Suprapubic skin (tissue), 4 donors: ENCODE data around the gene KCNJ9. TPM values are rescaled to one million over a fixed set of nuclear protein-coding genes. Genes with fewer than 3 reads are reported as not detected.
A peak's percentile ranks its signal among the peaks of the same experiment; 100 is the strongest.
"Not testable (repeated sequence)": the region's sequence is repeated elsewhere in the genome, so short reads cannot be mapped to it uniquely, and the experiment has no call there.

Source experiments
- DNase-seq, 2 donors: peaks; one replicate each; pipeline ENCODE4 v3.0.0-alpha.2; 2019; ENCODE audit warnings: low spot score in 2 of 2
- H3K27ac ChIP-seq: fragments of 200-600 bp; sonication (generic); one replicate; pipeline ENCODE4 v1.5.1; 2019
- H3K27me3 ChIP-seq: fragments of 200-600 bp; sonication (generic); one replicate; pipeline ENCODE4 v1.5.1; 2019
- H3K36me3 ChIP-seq: fragments of 200-600 bp; sonication (generic); one replicate; pipeline ENCODE4 v1.5.1; 2019
- H3K4me1 ChIP-seq: fragments of 200-600 bp; sonication (generic); one replicate; pipeline ENCODE4 v1.5.1; 2019
- H3K4me3 ChIP-seq: fragments of 200-600 bp; sonication (generic); one replicate; pipeline ENCODE4 v1.5.1; 2019; ENCODE audit warnings: mild to moderate bottlenecking
- H3K9me3 ChIP-seq: fragments of 200-600 bp; sonication (generic); one replicate; pipeline ENCODE4 v1.5.1; 2019
- CTCF ChIP-seq, 2 donors: fragments of 200-600 bp in 1 of 2; fragments of 450-650 bp in 1 of 2; sonication (generic) in 1 of 2; IDR thresholded peaks; one replicate each; pipeline ENCODE4 v1.5.1; 2016 to 2019; ENCODE audit warnings: antibody characterized with exemption in 2 of 2, mild to moderate bottlenecking in 1 of 2, moderate library complexity in 1 of 2
- EP300 ChIP-seq: sonication (generic); formaldehyde crosslinking; IDR thresholded peaks from one replicate; pipeline ENCODE4 v1.6.1; 2017; ENCODE audit warnings: antibody characterized with exemption
- POLR2A ChIP-seq, 2 donors: fragments of 450-650 bp; IDR thresholded peaks; one replicate each; pipeline ENCODE4 v1.6.1; 2017; ENCODE audit warnings: antibody characterized with exemption in 2 of 2, mild to moderate bottlenecking in 2 of 2, moderate library complexity in 2 of 2
- POLR2AphosphoS5 ChIP-seq, 3 donors: sonication (generic); formaldehyde crosslinking; IDR thresholded peaks; one replicate each; pipeline ENCODE4 v1.6.1; 2017; ENCODE audit warnings: antibody characterized with exemption in 3 of 3
- WGBS: methylation state at CpG from one replicate; pipeline ENCODE4 v1.1.5; 2018; 5-methylcytosine and 5-hydroxymethylcytosine counted together
- total RNA-seq, 4 donors: library from RNA; depleted of rRNA; stranded (reverse); fragments of >200 nt; gene quantifications; one replicate each; pipeline ENCODE4 v1.1.0, GENCODE V29; 2016

KCNJ9 gene
- total RNA-seq, 4 donors from 2014 or later, result 0.13 TPM; not detected in 3

DNA sequence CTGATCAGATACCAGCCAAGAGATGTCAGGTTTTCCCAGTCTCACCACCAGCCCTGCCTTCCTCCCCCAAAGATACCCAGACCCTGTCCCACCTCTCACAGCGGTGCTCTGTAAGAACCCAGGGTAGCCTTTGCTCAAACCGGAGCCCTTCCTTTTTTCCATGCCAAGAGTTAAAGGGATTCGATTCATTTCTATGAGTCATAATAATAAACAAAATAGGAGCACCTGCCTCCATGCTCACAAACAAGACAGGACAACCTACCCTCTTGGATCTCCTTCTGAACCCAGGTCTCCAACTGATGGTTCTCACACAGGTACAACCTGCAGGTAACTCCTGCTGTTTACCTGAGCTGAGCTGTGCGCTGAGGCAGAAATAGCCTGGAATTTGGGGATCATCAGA, 28.3 kb downstream of the KCNJ9 start:
- H3K27ac ChIP-seq, result no peak overlapping the region
- H3K36me3 ChIP-seq, result no peaks in the 10 kb centered on the region
- H3K4me3 ChIP-seq, result no peak overlapping the region
- TF ChIP-seq CTCF (IDR thresholded peaks at IDR 0.05) (no peak), EP300 (no peak), POLR2A (IDR thresholded peaks at IDR 0.05) (no peak), POLR2AphosphoS5 (IDR thresholded peaks at IDR 0.05) (no peak)
- no peak for DNase-seq
- no peaks in the 10 kb centered on the region for H3K27me3 ChIP-seq
- no peaks in the 10 kb centered on the region for H3K9me3 ChIP-seq
- WGBS, result 43% methylated on average over 4 of the region's 4 CpGs
- peaks cover 4% of the 10 kb centered on the region for H3K4me1 ChIP-seq

GRCh38 chr1:160111462-160111861, 30.1 kb downstream of the KCNJ9 start:
- 88% methylated on average over 10 of the region's 10 CpGs for WGBS
- DNase-seq, result not testable (repeated sequence)

DNA sequence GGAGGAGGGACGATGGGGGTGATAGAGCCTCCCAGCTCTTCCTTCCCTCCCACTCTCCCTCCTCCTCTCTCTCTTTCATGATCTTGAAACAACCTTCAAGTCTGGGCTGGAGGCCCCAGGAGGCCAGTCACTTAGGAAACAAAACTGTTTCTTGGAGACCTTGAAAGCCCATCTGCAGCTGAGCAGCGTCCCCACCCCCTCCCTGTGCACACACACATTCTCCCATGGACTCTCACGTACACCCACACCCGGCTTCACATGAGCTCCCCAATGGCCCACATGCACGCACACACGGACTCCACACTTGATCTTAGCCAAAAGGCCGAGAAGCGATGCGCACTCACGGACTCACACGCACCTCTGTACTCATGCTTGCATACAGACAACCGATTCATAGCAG, 31.0 kb downstream of the KCNJ9 start:
- no peaks in the 10 kb centered on the region for H3K9me3 ChIP-seq
- no peaks in the 10 kb centered on the region for H3K36me3 ChIP-seq
- no peak overlapping the region for H3K4me3 ChIP-seq
- H3K27me3 ChIP-seq, result peaks cover 11% of the 10 kb centered on the region
- no peak for TF ChIP-seq EP300
- no peak for TF ChIP-seq POLR2A (IDR thresholded peaks at IDR 0.05)
- no peak for TF ChIP-seq POLR2AphosphoS5 (IDR thresholded peaks at IDR 0.05)
- no peak for TF ChIP-seq CTCF (IDR thresholded peaks at IDR 0.05)
- peaks cover 10% of the 10 kb centered on the region for H3K4me1 ChIP-seq
- WGBS, result 81% methylated on average over 12 of the region's 12 CpGs
- no peak overlapping the region for H3K27ac ChIP-seq
- DNase-seq, result no peak

More at GRCh38 chr1:160111462-160111861, 30.1 kb downstream of the KCNJ9 start:
- peaks cover 11% of the 10 kb centered on the region for H3K27me3 ChIP-seq
- not testable (repeated sequence) for H3K4me3 ChIP-seq, H3K36me3 ChIP-seq, H3K27ac ChIP-seq, H3K4me1 ChIP-seq, H3K9me3 ChIP-seq

- no peaks in the 10 kb centered on the region for H3K36me3 ChIP-seq
- TF ChIP-seq POLR2AphosphoS5 (IDR thresholded peaks at IDR 0.05), result no peak
- H3K9me3 ChIP-seq, result no peaks in the 10 kb centered on the region
- no peak overlapping the region for H3K27ac ChIP-seq
- H3K4me3 ChIP-seq, result no peak overlapping the region
- peaks cover 18% of the 10 kb centered on the region for H3K27me3 ChIP-seq
- peaks cover 21% of the 10 kb centered on the region for H3K4me1 ChIP-seq
- no peak for DNase-seq
- whole genome bisulfite sequencing, result 69% methylated on average over 8 of the region's 8 CpGs
Observed at GRCh38 chr1:160113407-160113806, 32.1 kb downstream of the KCNJ9 start.

DNA sequence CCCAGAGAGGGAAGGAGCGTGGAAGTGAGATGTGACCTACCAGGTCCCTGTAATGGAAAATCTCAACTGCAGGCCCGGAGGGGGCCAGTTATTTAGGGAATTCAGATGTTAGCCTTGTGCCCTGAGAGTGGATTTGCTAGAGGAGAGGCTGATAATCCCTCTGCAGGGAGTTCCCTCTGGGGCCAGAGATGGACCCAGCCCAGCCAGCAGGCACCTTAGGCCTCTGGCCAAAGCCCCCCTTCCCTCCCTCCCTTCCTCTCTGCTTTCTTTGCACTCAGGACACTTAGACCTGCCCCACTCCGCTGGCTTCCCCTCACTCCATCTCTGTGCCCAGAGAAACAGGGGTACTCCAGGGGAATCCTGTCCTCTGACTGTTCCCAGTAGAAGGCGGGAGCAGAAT, 32.7 kb downstream of the KCNJ9 start:
- Histone ChIP-seq H3K9me3 (no peaks in the 10 kb centered on the region), H3K27ac (no peak overlapping the region), H3K27me3 (peaks cover 18% of the 10 kb centered on the region), H3K4me1 (peaks cover 24% of the 10 kb centered on the region), H3K4me3 (no peak overlapping the region), H3K36me3 (no peaks in the 10 kb centered on the region)
- TF ChIP-seq EP300 (no peak), POLR2A (IDR thresholded peaks at IDR 0.05) (no peak), POLR2AphosphoS5 (IDR thresholded peaks at IDR 0.05) (no peak), CTCF (IDR thresholded peaks at IDR 0.05) (no peak)
- DNase-seq, result no peak
- WGBS, result 91% methylated on average over 3 of the region's 4 CpGs

GRCh38 chr1:160115545-160116282, 34.4 kb downstream of the KCNJ9 start, which contains the start of gene ATP1A2:
TSS of gene ATP1A2 (plus strand) at chr1:160115759. CDS start at chr1:160115862, 103 bp downstream.
- no peak for DNase-seq
- no peak within 1 kb of the TSS for H3K27ac ChIP-seq
- H3K9me3 ChIP-seq, result no peaks in the 10 kb centered on the region
- peaks cover 20% of the 10 kb centered on the region for H3K4me1 ChIP-seq
- WGBS, result 49% methylated on average over 16 of the region's 16 CpGs
- peak within 1 kb of the TSS; percentile 9 for H3K4me3 ChIP-seq
- TF ChIP-seq POLR2A (IDR thresholded peaks at IDR 0.05) (no peak), POLR2AphosphoS5 (IDR thresholded peaks at IDR 0.05) (no peak), CTCF (IDR thresholded peaks at IDR 0.05) (no peak), EP300 (no peak)
- peaks cover 18% of the 10 kb centered on the region for H3K27me3 ChIP-seq
- H3K36me3 ChIP-seq, result no peaks in the 10 kb centered on the region
